ENCODE data around the gene MYO1D.

Gene MYO1D

GRCh38 chr17:32834104-32834503, 42.8 kb downstream of the MYO1D start:
- peaks cover 39% of the 10 kb centered on the region for H3K4me1 ChIP-seq (ENCODE audit: low read depth, poor library complexity, severe bottlenecking)
- no peaks in the 10 kb centered on the region for H3K27me3 ChIP-seq (ENCODE audit: insufficient read depth, low read depth)
- H3K79me2 ChIP-seq (ENCODE audit: insufficient read depth, low read depth), result 0 out of 2 replicates have a peak, but pooled peaks cover 9% of the 10 kb centered on the region
- no peaks in the 10 kb centered on the region for H4K20me1 ChIP-seq (ENCODE audit: insufficient read depth)
- no peak overlapping the region for H3K27ac ChIP-seq
- H2AFZ ChIP-seq (ENCODE audit: low read depth), result no peak overlapping the region
- no peak overlapping the region for H3K9ac ChIP-seq
- H3K4me2 ChIP-seq, result no peak overlapping the region
- no peak for TF ChIP-seq CTCF (conservative IDR thresholded peaks at IDR 0.05; ENCODE audit: low read depth, low read length)
- no peak overlapping the region for H3K4me3 ChIP-seq (IDR thresholded peaks at IDR 0.05; ENCODE audit: insufficient read depth, low read depth, low read length)
- no peaks in the 10 kb centered on the region for H3K36me3 ChIP-seq (ENCODE audit: insufficient read depth)

- no peak for TF ChIP-seq CTCF (conservative IDR thresholded peaks at IDR 0.05; ENCODE audit: low read depth, low read length)
- Histone ChIP-seq H3K27me3 (ENCODE audit: insufficient read depth, low read depth) (no peaks in the 10 kb centered on the region), H3K79me2 (ENCODE audit: insufficient read depth, low read depth) (0 out of 2 replicates have a peak, but pooled peaks cover 9% of the 10 kb centered on the region), H3K36me3 (ENCODE audit: insufficient read depth) (no peaks in the 10 kb centered on the region), H4K20me1 (ENCODE audit: insufficient read depth) (no peaks in the 10 kb centered on the region), H3K4me1 (ENCODE audit: low read depth, poor library complexity, severe bottlenecking) (peaks cover 45% of the 10 kb centered on the region), H3K4me3 (IDR thresholded peaks at IDR 0.05; ENCODE audit: insufficient read depth, low read depth, low read length) (no peak overlapping the region), H2AFZ (ENCODE audit: low read depth) (no peak overlapping the region), H3K27ac (no peak overlapping the region), H3K9ac (no peak overlapping the region), H3K4me2 (no peak overlapping the region)
Measured at GRCh38 chr17:32833526-32833925, 43.4 kb downstream of the MYO1D start.

GRCh38 chr17:32833076-32833475, 43.8 kb downstream of the MYO1D start:
- no peaks in the 10 kb centered on the region for H3K36me3 ChIP-seq (ENCODE audit: insufficient read depth)
- H3K4me2 ChIP-seq, result no peak overlapping the region
- 0 out of 2 replicates have a peak, but pooled peaks cover 9% of the 10 kb centered on the region for H3K79me2 ChIP-seq (ENCODE audit: insufficient read depth, low read depth)
- no peak overlapping the region for H3K9ac ChIP-seq
- no peaks in the 10 kb centered on the region for H3K27me3 ChIP-seq (ENCODE audit: insufficient read depth, low read depth)
- H3K4me1 ChIP-seq (ENCODE audit: low read depth, poor library complexity, severe bottlenecking), result peaks cover 46% of the 10 kb centered on the region
- no peaks in the 10 kb centered on the region for H4K20me1 ChIP-seq (ENCODE audit: insufficient read depth)
- no peak for TF ChIP-seq CTCF (conservative IDR thresholded peaks at IDR 0.05; ENCODE audit: low read depth, low read length)
- H3K4me3 ChIP-seq (IDR thresholded peaks at IDR 0.05; ENCODE audit: insufficient read depth, low read depth, low read length), result no peak overlapping the region
- H3K27ac ChIP-seq, result no peak overlapping the region
- H2AFZ ChIP-seq (ENCODE audit: low read depth), result no peak overlapping the region

DNA sequence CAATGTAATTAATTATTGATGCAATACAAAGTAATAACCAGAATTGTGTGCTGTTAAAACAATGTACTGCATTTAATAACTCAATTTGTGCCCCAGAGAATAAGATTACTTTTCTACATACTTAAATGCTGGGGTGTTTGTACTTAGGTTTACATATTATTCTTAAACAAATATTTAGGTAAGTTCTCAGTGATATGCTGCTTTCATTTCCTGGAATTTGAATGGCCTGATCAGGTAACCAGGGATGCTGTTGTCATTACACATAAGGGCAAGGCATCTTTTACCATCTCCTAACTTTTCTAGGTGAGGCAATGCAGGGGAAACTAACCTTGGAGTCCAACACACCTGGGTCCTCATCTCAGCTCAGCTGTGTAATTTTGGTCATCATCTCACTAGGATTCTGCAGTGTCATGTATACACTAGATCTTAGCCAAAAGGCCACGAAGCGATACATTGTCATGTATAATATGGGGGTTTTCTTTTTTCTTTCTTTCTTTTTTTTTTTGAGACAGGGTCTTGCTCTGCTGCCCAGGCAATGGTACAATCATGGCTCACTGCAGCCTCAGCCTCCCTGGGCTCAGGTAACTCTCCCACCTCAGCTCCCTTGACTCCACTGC, 45.2 kb downstream of the MYO1D start:
- H3K9ac ChIP-seq, result no peak overlapping the region
- no peak overlapping the region for H3K4me2 ChIP-seq
- H3K27ac ChIP-seq, result no peak overlapping the region
- peaks cover 57% of the 10 kb centered on the region for H3K4me1 ChIP-seq (ENCODE audit: low read depth, poor library complexity, severe bottlenecking)
- no peak for TF ChIP-seq CTCF (conservative IDR thresholded peaks at IDR 0.05; ENCODE audit: low read depth, low read length)
- no peaks in the 10 kb centered on the region for H3K27me3 ChIP-seq (ENCODE audit: insufficient read depth, low read depth)
- no peaks in the 10 kb centered on the region for H3K36me3 ChIP-seq (ENCODE audit: insufficient read depth)
- no peak overlapping the region for H3K4me3 ChIP-seq (IDR thresholded peaks at IDR 0.05; ENCODE audit: insufficient read depth, low read depth, low read length)
- H4K20me1 ChIP-seq (ENCODE audit: insufficient read depth), result no peaks in the 10 kb centered on the region
- H3K79me2 ChIP-seq (ENCODE audit: insufficient read depth, low read depth), result 0 out of 2 replicates have a peak, but pooled peaks cover 9% of the 10 kb centered on the region
- H2AFZ ChIP-seq (ENCODE audit: low read depth), result no peak overlapping the region
